Measurements from ENCODE around the gene PCNX4.
A peak's percentile ranks its signal among the peaks of the same experiment; 100 is the strongest.

The PCNX4 gene

GRCh38 chr14:60178164-60178563 lies 86.4 kb downstream of the PCNX4 start:
- no peak for ATAC-seq

GRCh38 chr14:60178820-60179219 lies 87.1 kb downstream of the PCNX4 start:
- no peak for ATAC-seq

DNA sequence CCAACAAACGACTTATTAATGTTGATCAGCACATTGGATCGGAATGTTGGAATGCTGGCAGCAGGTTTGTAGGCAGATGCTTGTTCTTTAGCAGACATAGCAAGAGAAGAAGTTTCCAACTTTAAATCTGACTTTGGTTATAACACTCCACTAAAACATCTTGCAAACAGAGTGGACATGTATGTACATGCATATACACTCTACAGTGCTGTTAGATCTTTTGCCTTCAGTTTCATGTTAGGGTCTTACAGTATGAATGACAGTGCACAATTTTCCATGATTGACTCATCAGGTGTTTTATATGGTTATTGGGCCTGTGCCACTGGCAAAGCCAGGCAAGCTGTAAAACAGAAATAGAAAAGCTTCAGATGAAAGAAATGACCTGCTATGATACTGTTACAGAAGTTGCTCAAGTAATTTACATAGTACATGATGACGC lies 87.7 kb downstream of the PCNX4 start:
- no peak for ATAC-seq

DNA sequence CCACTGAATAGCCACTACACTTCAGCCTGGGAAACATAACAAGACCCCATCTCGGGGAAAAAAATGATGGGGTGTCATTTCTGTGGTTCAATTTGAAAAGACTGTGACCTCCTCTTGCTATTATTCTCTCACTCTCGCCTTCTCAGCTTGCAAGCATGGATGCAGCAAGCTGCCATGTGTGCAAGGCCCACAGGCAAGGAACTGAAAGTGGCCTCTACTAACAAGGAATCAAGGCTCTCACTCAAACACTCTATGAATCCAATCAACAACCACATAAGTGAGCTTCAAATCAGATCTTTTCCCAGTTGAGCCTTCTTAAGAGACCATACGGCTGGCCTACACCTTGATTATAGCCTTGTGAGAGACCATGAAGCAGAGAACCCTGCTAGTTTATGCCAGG lies 91.4 kb downstream of the PCNX4 start:
- ATAC-seq, result no peak

GRCh38 chr14:60183741-60184140 lies 92.0 kb downstream of the PCNX4 start:
- peak; percentile 66 to 74 for ATAC-seq

DNA sequence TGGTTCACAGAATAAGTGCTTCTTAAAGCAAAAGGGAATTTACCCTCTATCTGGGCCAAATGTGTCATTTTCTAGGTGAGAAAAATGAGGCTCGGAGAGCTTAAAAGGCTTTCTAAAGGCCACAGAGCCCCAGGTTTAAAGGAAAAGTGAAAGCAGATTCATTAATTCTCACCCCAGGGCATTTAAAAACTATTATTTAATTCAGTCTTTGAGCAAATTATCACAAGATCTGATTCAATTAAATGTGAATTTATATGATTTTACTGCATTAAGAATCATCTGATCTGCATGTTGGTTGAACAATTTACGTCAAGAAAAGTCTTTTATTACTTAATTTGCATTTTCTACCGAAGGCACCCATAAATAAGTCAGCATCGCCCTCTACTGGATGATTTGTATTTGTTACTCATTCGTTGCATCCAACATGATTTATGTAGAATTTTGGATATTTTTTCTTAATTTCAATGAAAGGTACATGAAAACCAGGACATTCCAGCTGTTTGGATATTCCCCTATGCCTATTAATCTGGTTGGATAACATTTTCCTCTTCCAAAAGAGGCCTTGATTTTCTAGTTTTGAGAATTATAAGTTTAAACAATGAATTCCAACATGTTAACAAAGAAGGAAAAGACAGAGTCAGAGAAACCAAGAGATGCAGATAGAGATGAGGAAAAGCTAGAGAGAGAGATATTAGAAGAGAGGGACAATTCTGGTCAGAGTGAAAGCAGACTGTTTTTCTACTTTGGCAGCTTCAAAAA lies 92.6 kb downstream of the PCNX4 start:
- ATAC-seq, result peak; percentile 84 to 85

GRCh38 chr14:60184905-60185555 lies 93.3 kb downstream of the PCNX4 start:
- ATAC-seq, result no peak

DNA sequence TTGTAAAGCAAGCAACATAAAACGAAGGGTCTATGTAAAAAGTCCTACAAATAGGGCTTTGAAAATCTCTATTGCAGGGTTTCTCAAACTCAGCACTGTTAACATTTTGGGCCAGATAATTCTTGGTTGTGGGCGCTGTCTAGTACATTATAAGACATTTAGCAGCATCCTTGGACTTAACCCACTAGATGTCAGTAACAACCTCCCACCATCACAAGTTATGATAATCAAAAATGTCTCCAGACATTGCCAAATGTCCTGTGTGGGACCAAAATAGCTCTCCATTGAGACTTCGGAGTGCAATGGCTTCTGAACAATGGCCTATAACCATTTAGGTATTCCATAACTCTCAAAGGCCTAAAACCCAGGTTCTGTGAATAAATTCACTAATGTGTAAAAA lies 96.4 kb downstream of the PCNX4 start:
- ATAC-seq, result no peak

DNA sequence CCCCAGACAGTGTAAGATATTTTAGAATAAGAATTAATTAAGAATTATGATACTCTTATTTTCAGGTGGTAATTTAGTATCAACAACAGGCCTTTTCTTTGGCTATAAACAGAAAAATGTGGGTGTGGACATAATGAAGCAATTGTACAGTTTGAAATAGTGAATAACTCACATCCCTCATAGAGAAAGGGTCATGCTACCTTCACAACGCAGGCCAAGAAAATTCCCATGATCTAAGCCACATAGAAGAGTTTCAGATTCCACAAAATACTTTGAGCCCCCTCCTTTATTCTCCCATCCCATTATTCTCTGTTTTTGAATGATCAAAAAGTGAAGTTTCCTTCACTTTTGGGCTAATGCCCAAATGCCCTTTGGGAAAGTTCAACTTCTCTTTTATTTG lies 97.0 kb downstream of the PCNX4 start:
- no peak for ATAC-seq

DNA sequence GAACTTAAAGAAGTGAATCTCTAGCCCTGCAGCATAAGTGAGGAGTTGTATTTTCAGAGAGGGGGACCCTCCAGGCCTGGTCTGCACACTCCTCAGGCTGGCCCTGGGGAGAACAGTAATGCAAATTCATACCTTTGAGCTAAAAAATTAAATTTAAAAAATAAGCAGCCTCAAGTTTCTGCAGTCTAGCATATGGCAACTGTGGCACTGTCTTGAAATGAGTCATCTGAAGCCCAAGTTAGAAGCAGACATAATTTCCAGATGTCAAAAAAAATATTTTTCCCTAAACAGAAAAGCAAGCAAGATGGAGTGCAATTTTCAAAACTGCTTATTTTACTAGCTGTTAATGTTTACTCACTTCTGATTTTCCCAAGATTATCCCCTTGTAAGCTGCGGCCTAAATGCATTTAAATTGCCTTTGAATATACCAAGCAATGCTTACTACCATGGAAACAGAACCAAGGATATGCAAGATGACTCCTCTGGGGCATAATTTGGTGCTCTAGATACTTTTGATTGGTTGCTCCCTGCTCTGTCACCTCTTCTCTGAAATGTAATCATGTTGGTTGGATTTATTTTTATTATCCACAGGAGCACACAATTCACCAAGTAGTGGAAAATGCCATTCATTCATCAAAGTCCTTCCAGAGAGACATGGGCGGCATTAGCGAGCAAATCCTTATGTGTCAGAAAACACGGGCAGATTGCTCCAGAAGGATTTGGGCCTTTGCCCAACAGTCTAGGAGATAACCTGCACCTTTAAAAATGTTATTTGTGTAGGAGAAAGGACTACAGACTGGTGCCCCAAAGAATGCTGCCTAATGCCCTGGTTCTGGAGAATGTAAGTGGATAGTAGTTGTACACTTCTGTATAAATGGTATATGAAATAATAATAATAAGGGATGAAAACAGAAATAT lies 98.5 kb downstream of the PCNX4 start:
- ATAC-seq, result no peak

- ATAC-seq, result no peak
These were observed 103.6 kb downstream of the PCNX4 start for GRCh38 chr14:60195179-60195810.

GRCh38 chr14:60196291-60196690 lies 104.6 kb downstream of the PCNX4 start:
- peak; percentile 48 to 58 for ATAC-seq

DNA sequence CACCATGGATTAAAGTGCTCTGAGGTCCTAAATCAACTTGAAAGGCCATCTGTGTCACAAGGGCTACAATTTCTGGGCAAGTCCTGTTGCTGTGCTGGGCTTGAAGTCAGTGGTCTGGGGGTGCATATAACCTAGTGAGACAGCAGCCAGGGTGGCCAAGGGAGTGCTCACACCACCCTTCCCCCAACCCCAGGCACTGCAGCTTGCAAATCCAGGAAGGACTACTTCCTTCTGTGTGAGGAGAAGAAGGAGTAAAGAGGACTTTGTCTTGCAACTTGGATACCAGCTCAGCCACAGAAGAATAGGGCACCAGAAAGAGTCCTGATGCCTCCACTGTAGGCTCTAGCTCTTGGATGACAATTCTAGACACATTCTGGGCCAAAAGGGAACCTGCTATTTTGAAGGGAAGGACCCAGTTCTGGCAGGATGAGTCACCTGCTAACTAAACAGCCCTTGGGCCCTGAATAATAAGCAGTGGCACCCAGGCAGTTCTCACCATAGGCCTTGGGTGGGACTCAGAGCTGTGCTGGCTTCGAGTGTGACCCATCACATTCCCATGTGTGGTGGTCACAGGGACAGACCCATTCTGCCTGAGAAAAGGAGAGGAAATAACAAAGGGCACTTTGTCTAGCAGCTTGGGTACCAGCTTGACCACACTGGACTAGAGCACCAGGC lies 106.0 kb downstream of the PCNX4 start:
- no peak for ATAC-seq

- ATAC-seq, result no peak
These were observed 107.6 kb downstream of the PCNX4 start for GRCh38 chr14:60199321-60199720.

DNA sequence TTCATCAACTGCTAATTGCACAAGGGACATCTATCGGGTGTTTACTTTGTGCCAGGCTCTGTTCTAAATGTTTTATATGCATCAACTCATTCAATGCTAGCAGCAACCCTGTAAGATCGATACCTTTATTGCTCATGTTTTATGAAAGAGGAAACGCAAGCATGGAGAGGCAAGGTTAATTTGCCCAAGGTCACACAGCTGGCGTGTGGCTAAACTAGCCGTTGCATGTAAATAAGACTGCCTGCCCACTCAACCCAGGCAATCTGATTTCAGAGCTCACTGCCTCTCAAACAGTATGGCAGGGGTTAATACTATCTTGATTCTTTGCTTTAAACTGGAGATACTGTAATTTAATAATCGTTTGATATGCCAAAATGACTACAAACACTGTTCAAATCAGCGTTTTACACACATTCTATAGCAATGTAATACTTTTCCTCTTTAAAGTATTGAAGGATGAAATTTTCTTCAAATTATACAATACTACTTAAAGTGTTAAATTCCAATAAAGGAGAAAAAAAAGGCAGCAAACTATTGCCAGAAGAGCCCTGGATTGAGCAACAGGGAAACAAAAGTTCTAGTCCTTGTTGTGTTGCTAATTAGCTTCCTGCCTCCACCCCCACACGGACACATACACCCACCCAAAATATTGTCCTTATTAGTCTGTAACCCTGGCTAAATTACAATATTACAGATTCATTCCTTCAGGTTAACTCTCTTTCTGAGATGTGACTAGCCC lies 112.5 kb downstream of the PCNX4 start:
- ATAC-seq, result no peak

GRCh38 chr14:60204843-60205774 lies 113.4 kb downstream of the PCNX4 start:
- ATAC-seq, result no peak

- ATAC-seq, result peak in 1 of 2 donors; percentile 30
These were observed 114.5 kb downstream of the PCNX4 start for GRCh38 chr14:60206249-60206670.

DNA sequence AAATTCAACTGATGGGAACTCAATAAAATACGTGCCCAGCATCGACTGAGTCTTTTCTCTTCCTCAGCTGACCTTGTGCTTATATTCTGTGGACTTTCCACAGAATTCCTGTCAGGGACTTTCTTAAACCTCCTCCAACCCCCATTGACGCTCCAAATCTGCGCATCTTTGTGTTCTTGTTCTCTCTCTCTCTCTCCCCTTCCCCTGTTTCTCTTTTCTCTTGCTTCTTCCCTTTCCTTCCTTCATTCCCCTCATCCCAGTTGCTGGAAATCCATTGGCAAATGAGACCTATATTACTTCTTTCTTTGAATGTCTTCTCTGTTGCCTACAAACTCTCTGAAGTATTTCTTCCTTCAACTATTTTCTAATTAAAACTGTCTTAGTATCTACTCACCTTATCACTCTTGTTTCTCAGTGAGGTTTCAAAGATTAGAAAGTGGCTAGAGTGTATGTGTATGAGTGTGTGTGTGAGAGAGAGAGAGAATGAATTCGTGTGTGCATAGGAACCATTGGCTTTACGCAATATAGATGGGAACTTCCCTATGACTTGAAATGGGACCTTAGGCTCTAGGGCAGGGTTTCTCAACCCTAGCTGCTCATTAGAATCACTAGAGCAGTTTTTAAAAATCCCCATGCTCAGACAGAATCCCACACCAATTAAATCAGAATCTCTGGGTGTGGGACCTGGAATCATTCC lies 115.3 kb downstream of the PCNX4 start:
- ATAC-seq, result peak; percentile 28 to 48

- ATAC-seq, result no peak
These were observed 119.0 kb downstream of the PCNX4 start for GRCh38 chr14:60210703-60211102.

- no peak for ATAC-seq
These were observed 119.4 kb downstream of the PCNX4 start for GRCh38 chr14:60211153-60211552.
